Ovary (tissue), 9 donors: ENCODE results near the gene ATAD2B. TPM values are rescaled to one million over a fixed set of nuclear protein-coding genes. Genes with fewer than 3 reads are reported as not detected.

Experiments used
- DNase-seq, 5 donors: peaks; one replicate each; pipeline ENCODE4 v3.0.0-alpha.2; 2019 to 2020
- H3K27ac ChIP-seq, 2 donors: fragments of 200-600 bp; one replicate each; pipeline versions ENCODE4 v1.5.1 to v1.8.0; 2019 to 2022
- H3K27me3 ChIP-seq: fragments of 200-600 bp; one replicate; pipeline ENCODE4 v1.8.0; 2022
- H3K36me3 ChIP-seq: fragments of 200-600 bp; sonication (generic); one replicate; pipeline ENCODE4 v1.5.1; 2019
- H3K4me1 ChIP-seq: one replicate; pipeline ENCODE4 v1.8.1; 2013; ENCODE audit warnings: mild to moderate bottlenecking, moderate library complexity; ENCODE audit not compliant: insufficient read depth
- H3K4me3 ChIP-seq: fragments of 200-600 bp; sonication (generic); one replicate; pipeline ENCODE4 v1.5.1; 2017
- H3K9me3 ChIP-seq, 2 donors: fragments of 200-600 bp in 1 of 2; sonication (generic) in 1 of 2; one replicate each; pipeline versions ENCODE4 v1.5.1 to v1.8.1; 2013 to 2019; ENCODE audit warnings: mild to moderate bottlenecking in 1 of 2, moderate library complexity in 1 of 2
- EP300 ChIP-seq: sonication (generic); formaldehyde crosslinking; IDR thresholded peaks from one replicate; pipeline ENCODE4 v1.6.1; 2017; ENCODE audit warnings: antibody characterized with exemption
- POLR2A ChIP-seq: fragments of 450-650 bp; IDR thresholded peaks from one replicate; pipeline ENCODE4 v1.6.1; 2017; ENCODE audit warnings: antibody characterized with exemption, mild to moderate bottlenecking, moderate library complexity
- WGBS, 3 donors: extraction: QIAGEN DNeasy Blood & Tissue Kit in 1 of 3; methylation state at CpG; one replicate each; pipeline versions ENCODE4 v1.1.5 to v1.1.7; 2013 to 2017; 5-methylcytosine and 5-hydroxymethylcytosine counted together
- intact Hi-C, 4 donors: fragments of 100-400 bp; cut with DNase I; formaldehyde crosslinking; loops; one replicate each; pipeline versions ENCODE4 v1.11.0 to v1.15.1; 2022 to 2023
- polyA plus RNA-seq, 2 donors: library from polyadenylated mRNA; stranded (reverse); fragments of 200-250 nt in 1 of 2; fragments of 350-450 nt in 1 of 2; fragmentation: Illumina TruSeq in 1 of 2; extraction: RNeasy Lipid Tissue Mini Kit (QIAGEN cat#74804) in 1 of 2; gene quantifications; one replicate each; pipeline ENCODE4 v1.2.3, GENCODE V29; 2013 to 2014
- total RNA-seq, 7 donors: library from RNA; depleted of rRNA in 2 of 7; stranded (reverse); fragments of >200 nt in 2 of 7; fragmentation: NEBNext Ultra II Directional in 3 of 7; extraction: Animal tissue kit (Norgen Biotek cat#: 25700) in 3 of 7; gene quantifications; one replicate each; pipeline versions ENCODE4 v1.1.0 to v1.2.4, GENCODE V29; 2016 to 2023
- TF ChIP-seq, protein P1 (sequence below), 3 donors: fragments of 450-650 bp in 2 of 3; fragments of 200-600 bp in 1 of 3; IDR thresholded peaks; one replicate each; pipeline versions ENCODE4 v1.5.1 to v1.8.0; 2016 to 2022; ENCODE audit warnings: antibody characterized with exemption in 3 of 3, mild to moderate bottlenecking in 1 of 3
- donor health status: DM: no; HTN: no; CAD: no; lungs with moderate emphysema.
- donor health status: DM: no; HTN: no; CAD: no.
- donor health status: Bipolar disorder and iron deficiency.
- donor health status: DM: yes; HTN: yes; CAD: no.
- donor health status: DM: no; HTN: no; CAD: no.
- donor health status: DM: yes; HTN: yes; CAD: no.

The ATAD2B gene
- total and polyA plus RNA-seq, 9 donors: 4.5 to 29.6 (median 19.8) TPM

DNA sequence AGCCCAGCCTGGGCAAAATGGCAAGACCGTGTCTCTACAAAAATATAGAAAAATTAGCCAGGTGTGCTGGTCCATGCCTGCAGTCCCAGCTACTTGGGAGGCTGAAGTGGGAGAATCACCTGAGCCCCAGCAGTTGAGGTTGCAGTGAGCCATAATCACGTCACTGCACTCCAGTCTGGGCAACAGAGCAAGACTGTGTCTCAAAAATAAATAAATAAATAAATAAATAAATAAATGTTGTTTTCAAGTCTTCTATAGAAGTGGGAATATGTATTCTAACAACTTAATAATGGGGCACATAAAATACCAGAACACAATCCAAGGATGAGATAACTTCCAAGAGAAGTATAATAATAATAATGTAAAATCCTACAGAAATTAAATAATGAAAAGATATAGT is 23.9 kb downstream of the ATAD2B start:
- H3K36me3 ChIP-seq: no peaks in the 10 kb centered on the region
- no peaks in the 10 kb centered on the region for H3K4me1 ChIP-seq
- no peaks in the 10 kb centered on the region for H3K27me3 ChIP-seq
- H3K27ac ChIP-seq: no peak overlapping the region
- H3K4me3 ChIP-seq: no peak overlapping the region
- intact Hi-C loops: no loop called here
- TF ChIP-seq POLR2A (no peak), EP300 (no peak)
- TF ChIP-seq, protein P1, sequence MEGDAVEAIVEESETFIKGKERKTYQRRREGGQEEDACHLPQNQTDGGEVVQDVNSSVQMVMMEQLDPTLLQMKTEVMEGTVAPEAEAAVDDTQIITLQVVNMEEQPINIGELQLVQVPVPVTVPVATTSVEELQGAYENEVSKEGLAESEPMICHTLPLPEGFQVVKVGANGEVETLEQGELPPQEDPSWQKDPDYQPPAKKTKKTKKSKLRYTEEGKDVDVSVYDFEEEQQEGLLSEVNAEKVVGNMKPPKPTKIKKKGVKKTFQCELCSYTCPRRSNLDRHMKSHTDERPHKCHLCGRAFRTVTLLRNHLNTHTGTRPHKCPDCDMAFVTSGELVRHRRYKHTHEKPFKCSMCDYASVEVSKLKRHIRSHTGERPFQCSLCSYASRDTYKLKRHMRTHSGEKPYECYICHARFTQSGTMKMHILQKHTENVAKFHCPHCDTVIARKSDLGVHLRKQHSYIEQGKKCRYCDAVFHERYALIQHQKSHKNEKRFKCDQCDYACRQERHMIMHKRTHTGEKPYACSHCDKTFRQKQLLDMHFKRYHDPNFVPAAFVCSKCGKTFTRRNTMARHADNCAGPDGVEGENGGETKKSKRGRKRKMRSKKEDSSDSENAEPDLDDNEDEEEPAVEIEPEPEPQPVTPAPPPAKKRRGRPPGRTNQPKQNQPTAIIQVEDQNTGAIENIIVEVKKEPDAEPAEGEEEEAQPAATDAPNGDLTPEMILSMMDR (IDR thresholded peaks at IDR 0.05): no peak
- no peak for DNase-seq
- H3K9me3 ChIP-seq: no peaks in the 10 kb centered on the region
- 93 to 98% (median 97%) methylated on average over 2 of the region's 2 CpGs for WGBS, 3 donors

DNA sequence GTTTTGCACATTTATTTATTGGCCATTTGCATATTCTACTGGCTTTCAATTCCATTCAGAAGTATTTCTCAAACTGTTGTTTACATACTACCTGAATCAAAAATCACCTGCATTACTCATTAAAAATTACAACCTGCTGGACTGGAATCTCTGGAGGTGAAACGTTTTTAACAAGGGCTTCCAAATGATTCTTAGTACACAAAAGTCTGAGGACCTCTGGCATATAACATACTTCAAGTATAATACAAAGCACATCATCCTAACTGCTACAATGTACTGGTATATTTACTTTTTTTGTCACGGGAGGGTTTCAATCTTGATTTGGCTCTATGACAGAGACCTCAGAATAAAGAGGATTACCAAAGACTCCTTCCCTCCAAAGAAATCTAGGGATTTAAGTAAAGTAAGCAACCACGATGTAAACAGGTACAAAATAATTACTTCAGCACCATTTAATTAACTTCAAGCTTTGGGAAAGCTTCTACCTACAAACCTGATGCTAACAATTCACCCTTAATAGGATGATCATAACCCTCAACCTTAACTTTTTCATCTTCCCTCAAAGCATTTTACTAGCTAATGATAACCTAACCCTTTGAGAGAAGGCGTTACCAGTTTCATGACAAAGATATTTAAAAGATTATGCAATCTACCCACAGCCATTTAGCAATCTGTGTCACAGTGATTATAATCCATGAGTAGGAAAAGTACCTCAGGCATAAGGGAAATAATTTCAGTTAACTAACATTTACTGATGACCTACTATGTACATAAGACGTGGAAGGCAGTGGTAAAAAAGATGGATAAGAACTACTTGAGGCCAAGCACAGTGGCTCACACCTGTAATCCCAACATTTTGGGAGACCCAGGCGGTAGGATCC is 24.7 kb downstream of the ATAD2B start:
- Histone ChIP-seq H3K4me3 (no peak overlapping the region), H3K4me1 (no peaks in the 10 kb centered on the region), H3K27ac (no peak overlapping the region), H3K9me3 (no peaks in the 10 kb centered on the region), H3K27me3 (no peaks in the 10 kb centered on the region), H3K36me3 (no peaks in the 10 kb centered on the region)
- DNase-seq: no peak
- intact Hi-C loops: no loop called here
- WGBS, 3 donors: 81 to 84% (median 82%) methylated on average over 6 of the region's 6 CpGs
- TF ChIP-seq, protein P1 (IDR thresholded peaks at IDR 0.05): no peak
- TF ChIP-seq EP300: no peak
- no peak for TF ChIP-seq POLR2A

DNA sequence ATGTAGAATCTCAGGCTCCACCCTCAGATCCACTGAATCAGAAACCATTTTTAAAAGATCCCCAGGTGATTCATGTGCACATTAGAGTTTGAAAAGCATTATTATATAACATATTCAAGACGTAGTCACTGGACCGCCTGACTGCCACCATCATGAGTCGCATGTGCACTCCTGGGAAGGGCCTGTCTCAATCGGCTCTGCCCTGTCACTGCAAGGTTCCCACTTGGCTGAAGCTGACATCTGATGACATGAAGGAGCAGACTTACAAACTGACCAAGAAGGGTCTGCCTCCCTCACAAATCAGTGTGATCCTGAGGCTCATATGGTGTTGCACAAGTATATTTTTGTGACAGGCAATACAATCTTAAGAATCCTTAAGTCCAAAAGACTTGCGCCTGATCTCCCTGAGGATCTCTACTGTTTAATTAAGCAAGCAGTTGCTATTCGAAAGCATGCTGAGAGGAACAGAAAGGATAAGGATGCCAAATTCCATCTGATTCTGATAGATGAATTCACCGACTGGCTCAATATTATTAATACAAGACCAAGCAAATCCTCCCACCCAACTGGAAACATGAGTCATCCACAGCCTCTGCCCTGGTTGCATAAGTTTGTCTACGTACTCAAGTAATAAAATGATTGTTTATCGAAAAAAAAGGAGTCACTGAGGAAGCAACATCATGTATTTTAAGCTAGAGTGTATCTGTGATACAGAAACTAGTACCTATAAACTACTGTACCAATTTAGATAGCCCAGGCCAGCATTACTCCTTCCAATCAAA is 26.2 kb downstream of the ATAD2B start:
- 51 to 66% (median 53%) methylated on average over 9 of the region's 9 CpGs for WGBS, 3 donors
- peak in 2 of 5 donors; percentile 13 to 39 for DNase-seq
- Histone ChIP-seq H3K27me3 (no peaks in the 10 kb centered on the region), H3K9me3 (no peaks in the 10 kb centered on the region), H3K4me1 (no peaks in the 10 kb centered on the region), H3K4me3 (no peak overlapping the region), H3K36me3 (no peaks in the 10 kb centered on the region), H3K27ac (no peak overlapping the region)
- intact Hi-C loops: no loop called here
- TF ChIP-seq, protein P1 (IDR thresholded peaks at IDR 0.05): no peak
- TF ChIP-seq EP300 (no peak), POLR2A (no peak)

DNA sequence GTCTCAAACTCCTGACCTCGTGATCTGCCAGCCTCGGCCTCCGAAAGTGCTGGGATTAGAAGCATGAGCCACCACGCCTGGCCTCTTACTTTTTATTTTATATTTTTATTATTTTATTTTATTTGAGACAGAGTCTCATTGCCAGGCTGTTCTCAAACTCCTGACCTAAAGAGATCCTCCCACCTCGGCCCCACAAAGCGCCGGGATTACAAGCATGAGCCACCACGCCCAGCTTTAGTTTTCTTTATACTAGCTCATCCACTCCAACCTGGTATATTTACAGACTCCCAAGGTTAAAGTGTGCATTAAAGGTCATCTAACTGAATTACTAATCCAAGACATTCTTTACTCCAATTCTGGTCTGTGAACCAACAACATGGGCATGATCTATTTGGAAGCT is 26.8 kb downstream of the ATAD2B start:
- Histone ChIP-seq H3K27ac (no peak overlapping the region), H3K36me3 (no peaks in the 10 kb centered on the region), H3K9me3 (no peaks in the 10 kb centered on the region), H3K27me3 (no peaks in the 10 kb centered on the region), H3K4me1 (no peaks in the 10 kb centered on the region), H3K4me3 (no peak overlapping the region)
- intact Hi-C loops: no loop called here
- TF ChIP-seq EP300: no peak
- no peak for DNase-seq
- 95 to 97% (median 97%) methylated on average over 8 of the region's 8 CpGs for WGBS, 3 donors
